ENCODE data around the gene COL15A1.

The COL15A1 gene

DNA sequence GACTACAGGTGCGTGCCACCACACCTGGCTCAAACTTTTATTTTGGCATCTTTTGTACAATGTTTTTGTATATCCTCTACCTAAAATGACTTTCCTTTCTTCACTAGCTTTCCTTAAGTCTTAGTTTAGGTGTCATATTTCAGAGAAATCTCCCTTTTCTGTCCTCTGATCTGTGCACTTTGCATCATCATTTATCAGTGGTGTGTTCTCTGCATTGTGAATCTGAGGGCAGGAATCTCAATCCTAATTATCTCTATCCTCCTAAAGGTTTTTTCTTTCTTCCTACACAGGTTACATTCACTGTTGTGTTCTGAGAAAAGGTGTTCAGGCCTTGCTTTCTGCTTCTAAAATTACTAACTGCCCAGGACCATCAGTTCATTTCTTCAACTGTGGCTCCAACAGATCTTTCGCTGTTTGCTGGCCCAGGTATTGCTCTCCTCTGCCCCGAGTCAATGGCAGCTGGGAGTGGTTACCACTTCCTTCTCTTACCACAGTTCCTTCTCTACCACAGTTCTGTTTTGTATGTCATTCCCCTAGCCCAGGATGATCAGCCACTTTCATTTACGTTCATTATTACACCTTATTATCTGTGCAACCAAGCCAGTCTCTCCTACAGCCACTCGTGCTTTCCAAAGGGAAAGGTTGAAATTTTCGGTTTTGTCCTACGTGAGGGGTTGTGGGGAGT, 175.2 kb downstream of the COL15A1 start:
- H2AK5ac ChIP-seq (ENCODE audit: low read length), result no peak overlapping the region
- H3K14ac ChIP-seq (ENCODE audit: low read length), result no peak overlapping the region
- H3K79me1 ChIP-seq (ENCODE audit: low read length), result no peaks in the 10 kb centered on the region
- peaks cover 0 to 2% of the 10 kb centered on the region in 2 experiments for H3K4me1 ChIP-seq (ENCODE audit: control insufficient read depth in 1 of 2, insufficient read depth in 2 of 2, low read length in 2 of 2)
- H3K4me2 ChIP-seq (ENCODE audit: low read length), result no peak overlapping the region
- no peak overlapping the region for H2BK5ac ChIP-seq (ENCODE audit: low read depth, low read length, poor library complexity)
- H3K9me3 ChIP-seq (ENCODE audit: insufficient read depth, low read depth, low read length), result no peaks in the 10 kb centered on the region
- no peak overlapping the region for H3K18ac ChIP-seq (ENCODE audit: low read length)
- WGBS (ENCODE audit: extremely low coverage, insufficient coverage, insufficient read length), result no CpG with 5 or more reads among the region's 7 CpGs
- no peak overlapping the region for H3K27ac ChIP-seq (ENCODE audit: low read depth, low read length)
- DNase-seq, result no peak
- H2BK120ac ChIP-seq (ENCODE audit: insufficient read depth, low read length, poor library complexity), result no peak overlapping the region
- H4K12ac ChIP-seq (ENCODE audit: low read depth, low read length), result no peak overlapping the region
- H3K79me2 ChIP-seq (ENCODE audit: control insufficient read depth, insufficient read depth, low read length, poor library complexity), result no peaks in the 10 kb centered on the region
- H3K4ac ChIP-seq (ENCODE audit: low read depth, low read length), result peak overlapping the region; percentile 52
- no peak overlapping the region for H4K91ac ChIP-seq (ENCODE audit: low read depth, low read length)
- H4K8ac ChIP-seq (ENCODE audit: low read depth, low read length), result no peak overlapping the region
- H3K9ac ChIP-seq (ENCODE audit: low read length), result no peak overlapping the region
- H3K27me3 ChIP-seq (ENCODE audit: insufficient read depth, low read length), result no peaks in the 10 kb centered on the region
- no peak overlapping the region for H3K23ac ChIP-seq (ENCODE audit: low read length)
- H2AFZ ChIP-seq (ENCODE audit: insufficient read depth, low read length, poor library complexity), result no peak overlapping the region
- no peaks in the 10 kb centered on the region for H3K36me3 ChIP-seq (ENCODE audit: control insufficient read depth in 1 of 2, insufficient read depth in 2 of 2, low read length in 2 of 2)
- H2BK12ac ChIP-seq (ENCODE audit: low read length), result no peak overlapping the region
- no peak overlapping the region for H3K4me3 ChIP-seq (ENCODE audit: low read depth, low read length)

DNA sequence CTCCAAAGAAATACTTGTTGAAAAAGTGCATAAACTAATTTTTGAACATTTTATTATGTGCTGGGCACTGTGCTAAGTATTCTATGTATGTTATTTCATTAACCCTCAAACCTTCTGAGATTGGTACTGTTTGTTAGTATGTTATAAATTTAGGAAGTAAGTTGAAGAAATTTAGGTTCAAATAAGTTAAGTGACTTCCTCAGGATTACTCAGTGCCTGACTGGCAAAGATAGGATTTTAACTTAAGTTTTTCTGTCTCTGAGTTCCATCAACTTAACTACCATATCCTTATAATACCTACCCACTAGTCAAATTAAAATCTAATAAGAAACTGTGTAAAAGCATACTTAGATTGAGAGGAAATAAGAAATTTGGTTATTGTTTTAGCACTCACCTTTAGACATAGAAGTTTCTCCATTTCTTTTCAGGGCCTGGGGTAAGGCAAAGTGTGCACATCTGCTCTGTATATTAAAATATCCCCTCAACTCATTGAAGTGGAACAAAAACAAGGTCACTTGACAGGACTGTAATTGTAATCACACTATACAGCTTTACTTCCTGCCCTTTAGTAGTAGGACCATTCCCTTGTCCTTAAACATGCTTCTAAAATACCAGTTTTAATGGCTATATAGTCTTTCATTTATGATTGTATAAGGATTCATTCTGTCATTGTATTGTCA, 176.4 kb downstream of the COL15A1 start:
- Histone ChIP-seq H3K27ac (ENCODE audit: low read depth, low read length) (no peak overlapping the region), H2BK12ac (ENCODE audit: low read length) (no peak overlapping the region), H3K36me3 (ENCODE audit: control insufficient read depth in 1 of 2, insufficient read depth in 2 of 2, low read length in 2 of 2) (no peaks in the 10 kb centered on the region), H4K91ac (ENCODE audit: low read depth, low read length) (no peak overlapping the region), H3K79me1 (ENCODE audit: low read length) (no peaks in the 10 kb centered on the region), H2BK120ac (ENCODE audit: insufficient read depth, low read length, poor library complexity) (no peak overlapping the region), H4K12ac (ENCODE audit: low read depth, low read length) (no peak overlapping the region), H3K4me2 (ENCODE audit: low read length) (no peak overlapping the region), H4K8ac (ENCODE audit: low read depth, low read length) (no peak overlapping the region), H3K27me3 (ENCODE audit: insufficient read depth, low read length) (no peaks in the 10 kb centered on the region), H3K18ac (ENCODE audit: low read length) (no peak overlapping the region), H2AK5ac (ENCODE audit: low read length) (no peak overlapping the region), H2BK5ac (ENCODE audit: low read depth, low read length, poor library complexity) (no peak overlapping the region), H3K14ac (ENCODE audit: low read length) (no peak overlapping the region), H2AFZ (ENCODE audit: insufficient read depth, low read length, poor library complexity) (no peak overlapping the region), H3K4me1 (ENCODE audit: control insufficient read depth in 1 of 2, insufficient read depth in 2 of 2, low read length in 2 of 2) (no peaks in the 10 kb centered on the region), H3K23ac (ENCODE audit: low read length) (no peak overlapping the region), H3K9ac (ENCODE audit: low read length) (no peak overlapping the region), H3K9me3 (ENCODE audit: insufficient read depth, low read depth, low read length) (no peaks in the 10 kb centered on the region), H3K4me3 (ENCODE audit: low read depth, low read length) (no peak overlapping the region), H3K4ac (ENCODE audit: low read depth, low read length) (no peak overlapping the region), H3K79me2 (ENCODE audit: control insufficient read depth, insufficient read depth, low read length, poor library complexity) (no peaks in the 10 kb centered on the region)
- DNase-seq, result no peak

All from trophoblast cell (in vitro differentiated cells and primary cell).